ENCODE results near the gene IGFLR1.

IGFLR1 gene, protein sequence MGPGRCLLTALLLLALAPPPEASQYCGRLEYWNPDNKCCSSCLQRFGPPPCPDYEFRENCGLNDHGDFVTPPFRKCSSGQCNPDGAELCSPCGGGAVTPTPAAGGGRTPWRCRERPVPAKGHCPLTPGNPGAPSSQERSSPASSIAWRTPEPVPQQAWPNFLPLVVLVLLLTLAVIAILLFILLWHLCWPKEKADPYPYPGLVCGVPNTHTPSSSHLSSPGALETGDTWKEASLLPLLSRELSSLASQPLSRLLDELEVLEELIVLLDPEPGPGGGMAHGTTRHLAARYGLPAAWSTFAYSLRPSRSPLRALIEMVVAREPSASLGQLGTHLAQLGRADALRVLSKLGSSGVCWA

DNA sequence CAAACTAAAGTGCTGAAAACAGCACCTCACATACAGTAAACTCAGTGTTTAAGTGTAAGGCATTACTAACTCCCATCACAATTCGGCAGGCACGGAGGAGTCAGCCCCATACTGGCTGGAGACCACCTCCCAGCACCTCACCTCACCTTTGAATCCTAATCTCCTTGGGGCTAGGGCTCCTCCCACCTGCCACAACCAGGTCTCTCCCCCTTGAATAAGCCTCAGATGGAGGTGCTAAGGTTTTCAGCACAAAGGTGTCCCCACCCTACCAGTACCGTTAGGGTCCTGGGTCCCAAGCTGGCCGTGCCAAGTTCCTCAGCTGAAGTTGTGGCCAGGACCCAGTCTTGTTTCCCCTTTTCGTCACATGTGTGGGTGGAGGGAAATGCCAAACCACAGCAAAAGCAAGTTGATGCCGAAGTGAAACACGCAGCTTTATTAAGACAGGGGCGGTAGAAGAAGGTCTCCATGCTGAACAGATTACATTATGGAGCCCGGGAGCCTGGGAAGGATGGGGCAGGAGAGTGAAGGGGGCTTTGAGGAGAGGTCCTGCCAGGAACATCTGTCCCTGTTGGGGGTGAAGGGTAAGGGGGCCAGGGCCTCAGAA is at the start of gene IGFLR1:
IGFLR1 (minus strand) TSS at position 332 of the 604 bp plus-strand sequence. CDS start 1,272 bp downstream, outside the sequence.
- Mint-ChIP-seq H3K4me1 (ENCODE audit: low read depth) (peaks cover 52% of the 10 kb centered on the region), H3K4me3 (peak within 1 kb of the TSS; percentile 95), H3K27me3 (no peaks in the 10 kb centered on the region), H3K36me3 (ENCODE audit: low read depth) (peaks cover 24% of the 10 kb centered on the region), H3K9me3 (no peaks in the 10 kb centered on the region), H3K27ac (peak within 1 kb of the TSS; percentile 97)

DNA sequence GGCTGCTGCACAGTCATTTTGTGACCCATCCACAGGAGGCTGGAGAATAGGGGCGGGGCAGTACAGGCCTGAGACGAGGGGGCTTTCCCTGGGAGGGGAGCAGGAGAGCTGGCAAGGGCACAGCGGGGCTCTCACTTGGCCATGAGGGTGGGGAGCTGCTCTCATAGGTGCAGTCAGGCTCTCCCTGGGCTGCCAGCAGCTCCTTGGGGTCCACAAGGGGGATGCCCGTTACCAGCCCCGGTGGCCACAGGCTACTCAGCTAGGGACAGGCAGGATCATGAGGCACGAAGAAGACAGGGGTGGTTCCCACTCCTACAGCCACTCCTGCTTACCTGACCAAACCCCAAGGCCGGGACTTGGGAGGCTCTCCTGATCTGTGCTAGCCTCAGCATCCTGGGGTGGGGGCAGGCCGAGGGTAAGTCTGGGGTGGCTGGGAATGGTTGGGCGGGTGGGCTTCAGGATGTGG is 49.6 kb upstream of the IGFLR1 start:
- H3K27me3 Mint-ChIP-seq: peaks cover 11% of the 10 kb centered on the region
- H3K4me3 Mint-ChIP-seq: no peak overlapping the region
- no peaks in the 10 kb centered on the region for H3K4me1 Mint-ChIP-seq (ENCODE audit: low read depth)
- H3K9me3 Mint-ChIP-seq: no peaks in the 10 kb centered on the region
- no peaks in the 10 kb centered on the region for H3K36me3 Mint-ChIP-seq (ENCODE audit: low read depth)
- H3K27ac Mint-ChIP-seq: no peak overlapping the region

GRCh38 chr19:35790981-35791813 is 48.9 kb upstream of the IGFLR1 start:
- no peaks in the 10 kb centered on the region for H3K36me3 Mint-ChIP-seq (ENCODE audit: low read depth)
- no peak overlapping the region for H3K4me3 Mint-ChIP-seq
- no peaks in the 10 kb centered on the region for H3K4me1 Mint-ChIP-seq (ENCODE audit: low read depth)

GRCh38 chr19:35789978-35790944 is 48.0 kb upstream of the IGFLR1 start:
- Mint-ChIP-seq H3K36me3 (ENCODE audit: low read depth) (no peaks in the 10 kb centered on the region), H3K4me3 (no peak overlapping the region), H3K27me3 (no peaks in the 10 kb centered on the region), H3K9me3 (no peaks in the 10 kb centered on the region), H3K4me1 (ENCODE audit: low read depth) (no peaks in the 10 kb centered on the region), H3K27ac (no peak overlapping the region)

More at GRCh38 chr19:35790981-35791813, 48.9 kb upstream of the IGFLR1 start:
- H3K27ac Mint-ChIP-seq: no peak overlapping the region
- H3K9me3 Mint-ChIP-seq: no peaks in the 10 kb centered on the region
- H3K27me3 Mint-ChIP-seq: peaks cover 5% of the 10 kb centered on the region

DNA sequence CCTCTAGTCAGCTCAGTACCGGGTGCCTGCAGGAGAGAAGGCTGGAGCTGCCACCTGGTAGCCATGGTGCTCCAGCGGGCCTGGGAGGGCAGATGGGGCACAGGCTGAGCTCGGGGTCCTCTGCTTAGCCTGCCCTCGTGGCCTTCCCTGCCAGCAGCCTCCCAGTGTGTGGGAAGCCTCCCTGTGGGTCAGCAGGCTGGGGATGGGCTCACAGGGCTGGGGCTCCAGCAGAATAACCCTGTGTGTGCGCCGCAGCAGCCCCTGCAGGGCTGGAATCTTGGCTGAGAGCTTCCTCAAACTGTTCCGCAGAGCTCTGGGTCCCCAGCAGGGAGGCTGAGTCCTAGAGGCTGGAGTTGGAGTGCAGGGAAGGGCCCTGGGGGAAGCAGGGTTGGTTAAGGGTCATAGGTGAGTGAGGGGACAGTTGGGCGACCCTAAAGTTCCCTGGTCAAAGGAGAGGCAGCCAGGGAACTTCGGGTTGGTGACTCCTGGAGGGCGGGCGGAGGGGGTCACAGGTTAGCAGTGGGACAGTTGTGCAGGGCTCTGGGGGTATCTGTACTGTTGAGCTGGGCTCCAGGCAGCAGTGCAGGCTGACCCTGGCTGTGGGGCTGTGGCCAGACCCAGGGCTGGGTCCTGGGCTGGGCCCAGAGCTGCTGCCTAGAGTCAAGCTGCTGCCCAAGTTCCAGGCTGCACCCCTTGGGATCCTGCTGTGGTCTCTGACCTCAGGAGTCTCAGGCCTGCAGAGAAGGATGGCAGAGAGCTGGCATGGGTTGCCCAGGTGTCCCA is 47.1 kb upstream of the IGFLR1 start:
- Mint-ChIP-seq H3K4me3 (no peak overlapping the region), H3K27me3 (no peaks in the 10 kb centered on the region), H3K36me3 (ENCODE audit: low read depth) (no peaks in the 10 kb centered on the region)

GRCh38 chr19:35788205-35788960 is 46.1 kb upstream of the IGFLR1 start:
- Mint-ChIP-seq H3K9me3 (no peaks in the 10 kb centered on the region), H3K27ac (no peak overlapping the region), H3K27me3 (no peaks in the 10 kb centered on the region), H3K4me3 (no peak overlapping the region), H3K4me1 (ENCODE audit: low read depth) (no peaks in the 10 kb centered on the region), H3K36me3 (ENCODE audit: low read depth) (no peaks in the 10 kb centered on the region)

More for the DNA sequence above, 47.1 kb upstream of the IGFLR1 start:
- Mint-ChIP-seq H3K27ac (no peak overlapping the region), H3K9me3 (no peaks in the 10 kb centered on the region), H3K4me1 (ENCODE audit: low read depth) (no peaks in the 10 kb centered on the region)

GRCh38 chr19:35787227-35787799 is 45.1 kb upstream of the IGFLR1 start:
- Mint-ChIP-seq H3K9me3 (no peaks in the 10 kb centered on the region), H3K27me3 (no peaks in the 10 kb centered on the region), H3K27ac (no peak overlapping the region), H3K4me1 (ENCODE audit: low read depth) (no peaks in the 10 kb centered on the region), H3K4me3 (no peak overlapping the region), H3K36me3 (ENCODE audit: low read depth) (no peaks in the 10 kb centered on the region)

- Mint-ChIP-seq H3K27me3 (no peaks in the 10 kb centered on the region), H3K4me3 (no peak overlapping the region), H3K4me1 (ENCODE audit: low read depth) (no peaks in the 10 kb centered on the region), H3K36me3 (ENCODE audit: low read depth) (no peaks in the 10 kb centered on the region), H3K27ac (peak overlapping the region; percentile 21), H3K9me3 (no peaks in the 10 kb centered on the region)
Measured at GRCh38 chr19:35786299-35787160, 44.3 kb upstream of the IGFLR1 start.

GRCh38 chr19:35785339-35785627 is 43.0 kb upstream of the IGFLR1 start:
- H3K4me1 Mint-ChIP-seq (ENCODE audit: low read depth): no peaks in the 10 kb centered on the region
- no peaks in the 10 kb centered on the region for H3K9me3 Mint-ChIP-seq
- no peaks in the 10 kb centered on the region for H3K36me3 Mint-ChIP-seq (ENCODE audit: low read depth)
- no peak overlapping the region for H3K27ac Mint-ChIP-seq
- H3K27me3 Mint-ChIP-seq: no peaks in the 10 kb centered on the region
- H3K4me3 Mint-ChIP-seq: no peak overlapping the region

GRCh38 chr19:35784503-35785338 is 42.5 kb upstream of the IGFLR1 start:
- Mint-ChIP-seq H3K4me1 (ENCODE audit: low read depth) (no peaks in the 10 kb centered on the region), H3K27ac (no peak overlapping the region), H3K36me3 (ENCODE audit: low read depth) (no peaks in the 10 kb centered on the region), H3K9me3 (no peaks in the 10 kb centered on the region), H3K4me3 (no peak overlapping the region), H3K27me3 (no peaks in the 10 kb centered on the region)

GRCh38 chr19:35783469-35784434 is 41.5 kb upstream of the IGFLR1 start:
- Mint-ChIP-seq H3K36me3 (ENCODE audit: low read depth) (no peaks in the 10 kb centered on the region), H3K4me1 (ENCODE audit: low read depth) (no peaks in the 10 kb centered on the region), H3K27me3 (no peaks in the 10 kb centered on the region), H3K4me3 (no peak overlapping the region), H3K27ac (no peak overlapping the region), H3K9me3 (no peaks in the 10 kb centered on the region)
